ENCODE data around the gene SLC45A2. TPM values are rescaled to one million over a fixed set of nuclear protein-coding genes. Genes with fewer than 3 reads are reported as not detected.
A peak's percentile ranks its signal among the peaks of the same experiment; 100 is the strongest.

Gene SLC45A2
- total and polyA plus RNA-seq, 9 of the 15 experiments (the other 6 are each of a cell fraction or from before 2014, with no cell fraction given) = 0.03 to 0.29 (median 0.14) TPM; not detected in 4

GRCh38 chr5:34007621-34008600 is 23.4 kb upstream of the SLC45A2 start, which contains the start of gene AMACR (continued):
- TF ChIP-seq CTCFL (IDR thresholded peaks at IDR 0.05; ENCODE audit: borderline replicate concordance, insufficient read depth, low read depth, low read length, poor library complexity, severe bottlenecking) (no peak), PTRF (tag; IDR thresholded peaks at IDR 0.05) (no peak), LCOR (CRISPR knock-in tag; IDR thresholded peaks at IDR 0.05) (peak; percentile 81), SNIP1 (IDR thresholded peaks at IDR 0.05; ENCODE audit: low read depth) (no peak), RBFOX2 (IDR thresholded peaks at IDR 0.05; ENCODE audit: low read depth, low read length) (peak; percentile 91), KDM4B (IDR thresholded peaks at IDR 0.05; ENCODE audit: borderline replicate concordance in 2 of 2, low read depth in 1 of 2) (0 out of 4 replicates have a peak, but pooled peaks of 1 of the 2 experiments have one; percentile 36), ZNF140 (CRISPR knock-in tag; IDR thresholded peaks at IDR 0.05) (no peak), MEF2A (IDR thresholded peaks at IDR 0.05; ENCODE audit: control insufficient read depth, low read depth, low read length) (no peak), ZFPM2 (CRISPR knock-in tag; IDR thresholded peaks at IDR 0.05) (no peak), NCOA4 (IDR thresholded peaks at IDR 0.05; ENCODE audit: partially characterized antibody) (no peak), CSDE1 (IDR thresholded peaks at IDR 0.05) (0 out of 4 replicates have a peak, but pooled peaks of 1 of the 2 experiments have one; percentile 32), POLR2AphosphoS5 (IDR thresholded peaks at IDR 0.05; ENCODE audit: control insufficient read depth, insufficient read depth, low read depth, low read length) (peak; percentile 55; the same call in 1 of the 2 replicates), ZNF740 (CRISPR knock-in tag; IDR thresholded peaks at IDR 0.05) (no peak), ZNF740 (tag; IDR thresholded peaks at IDR 0.05) (no peak), HMGN3 (IDR thresholded peaks at IDR 0.05; ENCODE audit: borderline replicate concordance, extremely low read depth, insufficient read length, low read depth, low read length) (peak; percentile 90), THAP7 (CRISPR knock-in tag; IDR thresholded peaks at IDR 0.05) (no peak), U2AF2 (optimal IDR thresholded peaks at IDR 0.05; ENCODE audit: low read depth, low read length) (no peak), YBX1 (IDR thresholded peaks at IDR 0.05) (no peak), ZNF436 (CRISPR knock-in tag; IDR thresholded peaks at IDR 0.05) (no peak), MCM3 (IDR thresholded peaks at IDR 0.05) (no peak), EWSR1 (IDR thresholded peaks at IDR 0.05; ENCODE audit: borderline replicate concordance, low read depth, partially characterized antibody) (no peak), PHF8 (IDR thresholded peaks at IDR 0.05; ENCODE audit: borderline replicate concordance, low read length) (peak; percentile 92), ZNF239 (CRISPR knock-in tag; IDR thresholded peaks at IDR 0.05) (no peak)

Measured in K562 (cell line).